22Rv1 (cell line): ENCODE data around the gene NXPH2.

Source experiments
- ZFX ChIP-seq: fragments of 450-650 bp; IDR thresholded peaks from 2 replicates; pipeline ENCODE4 v1.6.1; 2017; ENCODE audit warnings: antibody characterized with exemption, borderline replicate concordance
- TF ChIP-seq, protein P1 (sequence below): fragments of 450-650 bp; IDR thresholded peaks from 2 replicates; pipeline ENCODE4 v1.5.1; 2017; ENCODE audit warnings: mild to moderate bottlenecking

DNA sequence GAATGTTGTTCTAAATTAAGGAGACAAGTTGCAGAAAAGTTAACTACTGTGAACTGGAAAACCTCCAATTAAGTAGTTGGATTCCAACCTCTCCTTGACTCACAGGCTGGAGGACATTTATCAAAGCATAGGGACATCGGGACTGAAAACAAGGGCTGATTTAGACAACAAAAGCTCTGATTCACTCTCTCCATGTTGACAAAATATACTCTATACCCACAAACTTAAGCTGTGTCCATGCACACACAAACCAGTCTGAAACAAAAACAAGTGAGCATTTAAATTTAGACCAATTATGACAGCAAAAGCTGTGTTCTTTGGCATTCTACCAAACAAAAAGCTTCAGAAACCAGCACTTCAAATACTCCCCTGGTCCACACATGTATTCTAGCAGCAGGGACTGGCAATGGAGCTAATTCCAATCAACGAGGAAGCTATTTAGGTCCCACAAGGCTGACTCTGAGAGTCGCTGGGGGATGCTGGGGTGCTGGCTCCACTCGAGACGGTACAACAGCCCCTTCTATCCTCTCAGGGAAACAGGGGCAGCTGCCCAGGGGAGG, 71.4 kb downstream of the NXPH2 start:
- TF ChIP-seq, protein P1, sequence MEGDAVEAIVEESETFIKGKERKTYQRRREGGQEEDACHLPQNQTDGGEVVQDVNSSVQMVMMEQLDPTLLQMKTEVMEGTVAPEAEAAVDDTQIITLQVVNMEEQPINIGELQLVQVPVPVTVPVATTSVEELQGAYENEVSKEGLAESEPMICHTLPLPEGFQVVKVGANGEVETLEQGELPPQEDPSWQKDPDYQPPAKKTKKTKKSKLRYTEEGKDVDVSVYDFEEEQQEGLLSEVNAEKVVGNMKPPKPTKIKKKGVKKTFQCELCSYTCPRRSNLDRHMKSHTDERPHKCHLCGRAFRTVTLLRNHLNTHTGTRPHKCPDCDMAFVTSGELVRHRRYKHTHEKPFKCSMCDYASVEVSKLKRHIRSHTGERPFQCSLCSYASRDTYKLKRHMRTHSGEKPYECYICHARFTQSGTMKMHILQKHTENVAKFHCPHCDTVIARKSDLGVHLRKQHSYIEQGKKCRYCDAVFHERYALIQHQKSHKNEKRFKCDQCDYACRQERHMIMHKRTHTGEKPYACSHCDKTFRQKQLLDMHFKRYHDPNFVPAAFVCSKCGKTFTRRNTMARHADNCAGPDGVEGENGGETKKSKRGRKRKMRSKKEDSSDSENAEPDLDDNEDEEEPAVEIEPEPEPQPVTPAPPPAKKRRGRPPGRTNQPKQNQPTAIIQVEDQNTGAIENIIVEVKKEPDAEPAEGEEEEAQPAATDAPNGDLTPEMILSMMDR = no peak
- no peak for TF ChIP-seq ZFX
